SK-N-SH (cell line): ENCODE measurements around the gene MYH6. TPM values are rescaled to one million over a fixed set of nuclear protein-coding genes. Genes with fewer than 3 reads are reported as not detected.

Source experiments
- CTCF ChIA-PET: fragments of 300-600, 350-600 bp; formaldehyde crosslinking; extraction: SDS; loops from one replicate; lab custom pipeline; 2021; lab: Yijun Ruan, JAX
- POLR2A ChIA-PET: fragments of 350-600 bp; sonication (Branson Sonifier 250); formaldehyde crosslinking; extraction: SDS; loops from one replicate; lab custom pipeline; 2020; ENCODE audit warnings: antibody characterized with exemption, inconsistent platforms; lab: Yijun Ruan, JAX
- DNase-seq: peaks from one replicate; pipeline ENCODE4 v3.0.0; 2012
- H2AFZ ChIP-seq: fragments of 200-600 bp; sonication (generic); 2 replicates; pipeline ENCODE4 v1.8.1; 2016; ENCODE audit warnings: antibody characterized with exemption, mild to moderate bottlenecking, low read depth
- H3F3A ChIP-seq: fragments of 200-600 bp; sonication (generic); replicated peaks from 2 replicates; pipeline ENCODE3; 2016; ENCODE audit warnings: antibody characterized with exemption, mild to moderate bottlenecking; ENCODE audit not compliant: insufficient read depth
- H3K27ac ChIP-seq, 2 experiments: fragments of 200-500 bp in 1 of 2; fragments of 200-600 bp in 1 of 2; sonication (Bioruptor generic) in 1 of 2; sonication (generic), shearing (Covaris generic) in 1 of 2; 2 replicates each; pipeline versions ENCODE4 v1.5.1 to v1.6.1; 2014 to 2016; ENCODE audit warnings: low read depth in 2 of 2, inconsistent platforms in 1 of 2, low read length in 1 of 2, mild to moderate bottlenecking in 1 of 2, mixed read lengths in 1 of 2
- H3K27me3 ChIP-seq: fragments of 200-600 bp; sonication (generic), shearing (Covaris generic); 2 replicates; pipeline ENCODE4 v1.6.1; 2016; ENCODE audit warnings: mixed run types; ENCODE audit not compliant: insufficient read depth
- H3K36me3 ChIP-seq, 2 experiments: fragments of 200-500 bp in 1 of 2; fragments of 200-600 bp in 1 of 2; sonication (Bioruptor generic) in 1 of 2; sonication (generic) in 1 of 2; replicated peaks in 1 of 2; 2 replicates each; pipeline versions ENCODE3 to v1.5.1; 2014 to 2016; ENCODE audit warnings: low read length in 1 of 2, mild to moderate bottlenecking in 1 of 2; ENCODE audit not compliant: insufficient read depth in 2 of 2, control insufficient read depth in 1 of 2
- H3K4me1 ChIP-seq, 2 experiments: fragments of 200-500 bp in 1 of 2; fragments of 200-600 bp in 1 of 2; sonication (Bioruptor generic) in 1 of 2; sonication (generic), shearing (Covaris generic) in 1 of 2; 2 replicates each; pipeline versions ENCODE4 v1.5.1 to v1.6.1; 2014 to 2016; ENCODE audit warnings: low read depth in 1 of 2, low read length in 1 of 2, mixed run types in 1 of 2; ENCODE audit not compliant: insufficient read depth in 2 of 2, control insufficient read depth in 1 of 2
- H3K4me2 ChIP-seq: fragments of 200-600 bp; sonication (generic), shearing (Covaris generic); 2 replicates; pipeline ENCODE4 v1.6.1; 2017; ENCODE audit warnings: mixed run types
- H3K4me3 ChIP-seq, 2 experiments: fragments of 200-500 bp in 1 of 2; fragments of 200-600 bp in 1 of 2; sonication (Bioruptor generic) in 1 of 2; sonication (generic), shearing (Covaris generic) in 1 of 2; 2 replicates each; pipeline versions ENCODE4 v1.5.1 to v1.8.1; 2014 to 2016; ENCODE audit warnings: low read depth in 2 of 2, inconsistent platforms in 1 of 2, low read length in 1 of 2, mild to moderate bottlenecking in 1 of 2, mixed read lengths in 1 of 2, moderate library complexity in 1 of 2
- H3K79me2 ChIP-seq: fragments of 200-600 bp; sonication (generic); 2 replicates; pipeline ENCODE4 v1.8.1; 2017; ENCODE audit warnings: mild to moderate bottlenecking; ENCODE audit not compliant: insufficient read depth
- H3K9ac ChIP-seq: fragments of 200-600 bp; sonication (generic); 2 replicates; pipeline ENCODE4 v1.6.1; 2017; ENCODE audit warnings: mixed run types
- H3K9me2 ChIP-seq: fragments of 200-600 bp; sonication (generic); 2 replicates; pipeline ENCODE4 v1.6.1; 2017; ENCODE audit warnings: mixed run types
- H3K9me3 ChIP-seq: fragments of 200-600 bp; sonication (generic); 2 replicates; pipeline ENCODE4 v1.6.1; 2017; ENCODE audit warnings: mixed run types, mild to moderate bottlenecking, moderate library complexity
- H4K20me1 ChIP-seq: fragments of 200-600 bp; sonication (generic); 2 replicates; pipeline ENCODE4 v1.6.1; 2017; ENCODE audit warnings: mild to moderate bottlenecking, mixed run types; ENCODE audit not compliant: insufficient read depth
- IRF3 ChIP-seq: fragments of 150-350 bp; IDR thresholded peaks from 2 replicates; pipeline ENCODE4 v1.6.1; 2016; ENCODE audit warnings: mild to moderate bottlenecking, low read depth, low read length
- MAX ChIP-seq: IDR thresholded peaks from 2 replicates; pipeline ENCODE4 v1.4.0; 2012; ENCODE audit warnings: low read depth
- TEAD4 ChIP-seq: IDR thresholded peaks from 2 replicates; pipeline ENCODE4 v1.4.0; 2012; ENCODE audit warnings: mild to moderate bottlenecking, borderline replicate concordance; ENCODE audit not compliant: insufficient read depth
- USF1 ChIP-seq: IDR thresholded peaks from 2 replicates; pipeline ENCODE4 v1.4.0; 2012; ENCODE audit warnings: low read depth, borderline replicate concordance
- ZBTB33 ChIP-seq: IDR thresholded peaks from 2 replicates; pipeline ENCODE4 v1.4.0; 2012; ENCODE audit warnings: low read depth, borderline replicate concordance
- WGBS: methylation state at CpG from one replicate; pipeline ENCODE4 v1.1.6; 2017; ENCODE audit warnings: low lambda C conversion rate; 5-methylcytosine and 5-hydroxymethylcytosine counted together
- polyA plus RNA-seq, 3 experiments: library from polyadenylated mRNA; depleted of rRNA; stranded (reverse); fragments of >200 nt; gene quantifications; 2 replicates each; pipeline ENCODE4 v1.2.3, GENCODE V29; 2012

Gene MYH6
- polyA plus RNA-seq, 1 of the 3 experiments (the other 2 are of a cell fraction): not detected

GRCh38 chr14:23432102-23432925 is 24.2 kb upstream of the MYH6 start:
- DNase-seq: no peak
- Histone ChIP-seq H2AFZ (no peak overlapping the region), H3K9ac (no peak overlapping the region), H4K20me1 (no peaks in the 10 kb centered on the region), H3K9me3 (no peaks in the 10 kb centered on the region), H3F3A (no peaks in the 10 kb centered on the region), H3K4me1 (no peaks in the 10 kb centered on the region; a peak in 1 of 4 replicates), H3K9me2 (no peaks in the 10 kb centered on the region), H3K27ac (no peak overlapping the region), H3K27me3 (peaks cover 7% of the 10 kb centered on the region; the same call in 1 of the 2 replicates), H3K4me2 (no peak overlapping the region), H3K4me3 (no peak overlapping the region), H3K79me2 (no peaks in the 10 kb centered on the region), H3K36me3 (no peaks in the 10 kb centered on the region)
- 36% methylated on average over 17 of the region's 17 CpGs for WGBS
- POLR2A ChIA-PET: no interaction called here
- CTCF ChIA-PET: no interaction called here
- no peak for TF ChIP-seq TEAD4
- TF ChIP-seq USF1: no peak
- no peak for TF ChIP-seq IRF3

- TF ChIP-seq ZBTB33: no peak
- no peak for TF ChIP-seq MAX
- no peaks in the 10 kb centered on the region; a peak in 1 of 4 replicates for H3K4me1 ChIP-seq
- no peak overlapping the region for H3K9ac ChIP-seq
- H3K27ac ChIP-seq: no peak overlapping the region
- no peaks in the 10 kb centered on the region for H4K20me1 ChIP-seq
- no peak overlapping the region for H2AFZ ChIP-seq
- no peaks in the 10 kb centered on the region for H3K36me3 ChIP-seq
- no peak for DNase-seq
- ChIA-PET POLR2A (no interaction called here), CTCF (interaction anchor here (1.3 kb wide), 1 partner anchor 51 kb away, joined by 3 read pairs; no protein-coding TSS in a partner anchor)
- no peaks in the 10 kb centered on the region for H3F3A ChIP-seq
- no peak overlapping the region for H3K4me2 ChIP-seq
- H3K27me3 ChIP-seq: peaks cover 3% of the 10 kb centered on the region; the same call in 1 of the 2 replicates
- H3K4me3 ChIP-seq: no peak overlapping the region
- no peaks in the 10 kb centered on the region for H3K79me2 ChIP-seq
- H3K9me3 ChIP-seq: no peaks in the 10 kb centered on the region
- no peaks in the 10 kb centered on the region for H3K9me2 ChIP-seq
- WGBS: 44% methylated on average over 5 of the region's 10 CpGs
Measured at GRCh38 chr14:23431486-23431885, 23.4 kb upstream of the MYH6 start.
